Upper lobe of left lung (tissue), 6 donors: Measurements from ENCODE around the gene XDH. TPM values are rescaled to one million over a fixed set of nuclear protein-coding genes. Genes with fewer than 3 reads are reported as not detected.
A peak's percentile ranks its signal among the peaks of the same experiment; 100 is the strongest.

ENCODE experiments used
- ATAC-seq, 2 donors: fragments of 200-7000 bp; cut with Tn5 transposase; one replicate each; pipeline ENCODE4 v1.9.1; 2022; ENCODE audit warnings: mild to moderate bottlenecking in 2 of 2, moderate library complexity in 2 of 2; ENCODE audit not compliant: low FRiP score in 2 of 2
- DNase-seq, 2 donors: peaks; one replicate each; pipeline ENCODE4 v3.0.0-alpha.2; 2019 to 2020
- H3K27ac ChIP-seq, 4 donors: fragments of 200-600 bp; sonication (generic); one replicate each; pipeline ENCODE4 v1.5.1; 2016 to 2019
- H3K27me3 ChIP-seq, 4 donors: fragments of 200-600 bp; sonication (generic); one replicate each; pipeline ENCODE4 v1.5.1; 2017 to 2019
- H3K36me3 ChIP-seq, 4 donors: fragments of 200-600 bp; sonication (generic); one replicate each; pipeline ENCODE4 v1.5.1; 2016 to 2019
- H3K4me1 ChIP-seq, 4 donors: fragments of 200-600 bp; sonication (generic); one replicate each; pipeline ENCODE4 v1.5.1; 2018 to 2019
- H3K4me3 ChIP-seq, 4 donors: fragments of 200-600 bp; sonication (generic); one replicate each; pipeline ENCODE4 v1.5.1; 2017 to 2019; ENCODE audit warnings: mild to moderate bottlenecking in 2 of 4, moderate library complexity in 1 of 4
- H3K9me3 ChIP-seq, 4 donors: fragments of 200-600 bp; sonication (generic); one replicate each; pipeline ENCODE4 v1.5.1; 2018 to 2019
- CTCF ChIP-seq, 6 experiments: fragments of 450-650 bp in 4 of 6; fragments of 200-600 bp in 2 of 6; sonication (generic) in 2 of 6; IDR thresholded peaks; one replicate each; pipeline ENCODE4 v1.5.1; 2016 to 2019; ENCODE audit warnings: antibody characterized with exemption in 6 of 6
- EP300 ChIP-seq, 4 donors: sonication (generic); formaldehyde crosslinking; IDR thresholded peaks; one replicate each; pipeline ENCODE4 v1.5.1; 2017; ENCODE audit warnings: antibody characterized with exemption in 4 of 4, control low read depth in 2 of 4
- POLR2A ChIP-seq, 4 donors: fragments of 450-650 bp; IDR thresholded peaks; one replicate each; pipeline ENCODE4 v1.5.1; 2016 to 2017; ENCODE audit warnings: antibody characterized with exemption in 4 of 4, mild to moderate bottlenecking in 2 of 4
- POLR2AphosphoS5 ChIP-seq, 2 donors: sonication (generic); formaldehyde crosslinking; IDR thresholded peaks; one replicate each; pipeline ENCODE4 v1.5.1; 2017; ENCODE audit warnings: antibody characterized with exemption in 2 of 2
- WGBS, 2 donors: methylation state at CpG; one replicate each; pipeline ENCODE4 v1.1.5; 2017 to 2018; 5-methylcytosine and 5-hydroxymethylcytosine counted together
- total RNA-seq, 6 donors: library from RNA; depleted of rRNA in 4 of 6; stranded (reverse); fragments of >200 nt in 4 of 6; gene quantifications; one replicate each; pipeline versions ENCODE4 v1.1.0 to v1.2.1, GENCODE V29; 2016 to 2021
- donor health status: DM: no; HTN: no; CAD: no; lungs with moderate emphysema.
- donor health status: DM: no; HTN: yes; CAD: no; lungs with severe emphysema.

Gene XDH
- total RNA-seq, 6 donors from 2014 or later = 0.30 to 2.9 (median 0.67) TPM; not detected in 1

- Histone ChIP-seq H3K36me3 (no peaks in the 10 kb centered on the region), H3K27ac (no peak overlapping the region), H3K9me3 (no peaks in the 10 kb centered on the region), H3K4me3 (no peak overlapping the region), H3K4me1 (peaks cover 4 to 23% (median 16%) of the 10 kb centered on the region in 4 donors), H3K27me3 (no peaks in the 10 kb centered on the region)
- WGBS, 2 donors = 79 to 100% methylated on average over 1 of the region's 1 CpG
- TF ChIP-seq CTCF (IDR thresholded peaks at IDR 0.05) = no peak
- no peak for TF ChIP-seq EP300 (IDR thresholded peaks at IDR 0.05)
- TF ChIP-seq POLR2AphosphoS5 (IDR thresholded peaks at IDR 0.05) = no peak
- TF ChIP-seq POLR2A (IDR thresholded peaks at IDR 0.05) = no peak
- DNase-seq (no peak), ATAC-seq (no peak)
Measured at GRCh38 chr2:31327505-31327904, 87.0 kb downstream of the XDH start.

GRCh38 chr2:31324016-31324633, 90.4 kb downstream of the XDH start:
- Histone ChIP-seq H3K27me3 (no peaks in the 10 kb centered on the region), H3K9me3 (no peaks in the 10 kb centered on the region), H3K36me3 (no peaks in the 10 kb centered on the region), H3K4me1 (peaks cover 21 to 39% (median 33%) of the 10 kb centered on the region in 4 donors), H3K4me3 (peak overlapping the region in 3 of 4 donors; percentile 9 to 40 (median 27)), H3K27ac (peak overlapping the region in 3 of 4 donors; percentile 37 to 43 (median 39))
- no peak for TF ChIP-seq POLR2A (IDR thresholded peaks at IDR 0.05)
- TF ChIP-seq CTCF (IDR thresholded peaks at IDR 0.05) = no peak
- no peak for TF ChIP-seq EP300 (IDR thresholded peaks at IDR 0.05)
- TF ChIP-seq POLR2AphosphoS5 (IDR thresholded peaks at IDR 0.05) = no peak
- DNase-seq = no peak
- WGBS, 2 donors = 28 to 36% methylated on average over 5 of the region's 5 CpGs
- no peak for ATAC-seq

- 86 to 87% methylated on average over 1 of the region's 1 CpG for WGBS, 2 donors
Measured at GRCh38 chr2:31322371-31322770, 92.2 kb downstream of the XDH start.

DNA sequence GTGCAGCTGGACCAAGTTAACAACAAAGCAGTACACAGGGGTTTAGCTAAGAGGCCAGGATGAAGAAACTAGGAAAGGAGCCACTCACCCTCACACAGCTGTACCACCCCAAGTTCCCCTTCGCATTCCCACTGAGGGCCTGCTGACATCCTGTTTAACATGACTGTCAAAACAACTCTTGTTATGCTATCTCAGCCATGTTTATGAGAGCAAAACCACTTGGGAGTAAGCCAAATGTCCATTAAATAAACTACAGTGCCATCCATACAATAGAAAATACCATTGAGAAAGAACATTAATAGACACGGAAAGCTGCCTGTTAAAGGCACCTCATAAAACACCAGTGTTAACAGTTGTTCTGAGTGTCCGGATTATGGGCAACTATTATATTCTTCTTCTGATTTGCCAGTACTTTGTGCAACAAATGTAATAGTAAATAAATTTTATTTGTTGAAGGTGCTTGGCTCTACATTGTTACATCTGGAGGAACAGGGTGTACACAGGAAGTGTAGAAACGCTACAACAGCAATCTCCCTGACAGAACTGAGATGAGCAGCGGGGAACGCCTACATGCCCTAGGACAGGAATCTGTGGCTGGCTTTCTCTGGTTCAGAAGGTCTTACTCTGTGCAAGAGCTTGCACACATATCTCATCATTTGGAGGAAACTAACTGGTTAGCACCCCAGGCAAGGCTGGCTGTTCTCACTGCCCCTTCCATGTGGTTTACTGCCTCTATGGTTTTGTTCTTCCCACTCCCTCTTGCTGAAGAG, 95.0 kb downstream of the XDH start:
- peak overlapping the region; percentile 69 to 84 (median 82) for H3K27ac ChIP-seq
- H3K36me3 ChIP-seq = no peaks in the 10 kb centered on the region
- TF ChIP-seq CTCF (IDR thresholded peaks at IDR 0.05) (no peak), POLR2AphosphoS5 (IDR thresholded peaks at IDR 0.05) (peak in 1 of 2 donors; percentile 67), POLR2A (IDR thresholded peaks at IDR 0.05) (peak in 1 of 4 donors; percentile 23), EP300 (IDR thresholded peaks at IDR 0.05) (peak in 1 of 4 donors; percentile 30)
- H3K4me1 ChIP-seq = peaks cover 36 to 46% (median 41%) of the 10 kb centered on the region in 4 donors
- H3K4me3 ChIP-seq = no peak overlapping the region
- no peaks in the 10 kb centered on the region for H3K27me3 ChIP-seq
- DNase-seq = peak in 1 of 2 donors; percentile 64
- peak; percentile 78 to 87 for ATAC-seq
- 24 to 33% methylated on average over 6 of the region's 6 CpGs for WGBS, 2 donors
- H3K9me3 ChIP-seq = no peaks in the 10 kb centered on the region

More at GRCh38 chr2:31322371-31322770, 92.2 kb downstream of the XDH start:
- H3K27ac ChIP-seq = peak overlapping the region in 2 of 4 donors; percentile 13 to 26
- ATAC-seq = no peak
- TF ChIP-seq CTCF (IDR thresholded peaks at IDR 0.05) (no peak), EP300 (IDR thresholded peaks at IDR 0.05) (no peak), POLR2AphosphoS5 (IDR thresholded peaks at IDR 0.05) (no peak), POLR2A (IDR thresholded peaks at IDR 0.05) (no peak)
- H3K9me3 ChIP-seq = no peaks in the 10 kb centered on the region
- H3K4me3 ChIP-seq = no peak overlapping the region
- peaks cover 34 to 47% (median 46%) of the 10 kb centered on the region in 4 donors for H3K4me1 ChIP-seq
- H3K36me3 ChIP-seq = no peaks in the 10 kb centered on the region
- H3K27me3 ChIP-seq = no peaks in the 10 kb centered on the region
- no peak for DNase-seq
